AG04449 (cell line): Measurements from ENCODE around the gene NID2.

ENCODE experiments used
- CTCF ChIA-PET: fragments of 350-600 bp; formaldehyde crosslinking; extraction: SDS; loops from one replicate; lab custom pipeline; 2021; ENCODE audit warnings: antibody characterized with exemption; lab: Yijun Ruan, JAX
- POLR2A ChIA-PET: fragments of 400-600, 350-600 bp; formaldehyde crosslinking; extraction: SDS; loops from one replicate; lab custom pipeline; 2020; ENCODE audit warnings: antibody characterized with exemption, inconsistent platforms; lab: Yijun Ruan, JAX
- DNase-seq: peaks from one replicate; pipeline ENCODE4 v3.0.0-alpha.2; 2010; ENCODE audit warnings: low read depth, low spot score
- H3K4me3 ChIP-seq: 2 replicates; pipeline ENCODE4 v1.5.1; 2011; ENCODE audit warnings: low read depth, mild to moderate bottlenecking, control low read depth, low read length
- CTCF ChIP-seq: IDR thresholded peaks from one replicate; pipeline ENCODE4 v1.5.1; 2011; ENCODE audit warnings: mild to moderate bottlenecking, moderate library complexity, low read length, control low read depth, inconsistent platforms; ENCODE audit not compliant: insufficient read depth; ENCODE audit errors: missing control alignments

The NID2 gene

GRCh38 chr14:52049721-52050588 is 18.9 kb downstream of the NID2 start:
- POLR2A ChIA-PET = no interaction called here
- CTCF ChIA-PET = interaction anchor here (0.7 to 0.9 kb wide), 2 partner anchors 54 to 82 kb away, joined by 3 read pairs; no protein-coding TSS in a partner anchor
- DNase-seq = no peak

GRCh38 chr14:52049271-52049670 is 19.6 kb downstream of the NID2 start:
- H3K4me3 ChIP-seq = no peak overlapping the region
- ChIA-PET POLR2A (no interaction called here), CTCF (no interaction called here)
- no peak for TF ChIP-seq CTCF
- DNase-seq = no peak

More at GRCh38 chr14:52049721-52050588, 18.9 kb downstream of the NID2 start:
- no peak overlapping the region for H3K4me3 ChIP-seq
- no peak for TF ChIP-seq CTCF

GRCh38 chr14:52048641-52049204 is 20.1 kb downstream of the NID2 start:
- H3K4me3 ChIP-seq = no peak overlapping the region
- DNase-seq = no peak
- TF ChIP-seq CTCF = no peak
- POLR2A ChIA-PET = no interaction called here
- CTCF ChIA-PET = interaction anchor here (1.8 kb wide), 1 partner anchor 53 kb away, joined by 6 read pairs; no protein-coding TSS in a partner anchor

- ChIA-PET CTCF (interaction anchor here (1.2 to 1.8 kb wide), 3 partner anchors 14 to 52 kb away, joined by 3 to 6 read pairs (median 4); no protein-coding TSS in a partner anchor), POLR2A (no interaction called here)
- no peak for DNase-seq
- no peak overlapping the region for H3K4me3 ChIP-seq
- TF ChIP-seq CTCF = no peak
These were observed 20.7 kb downstream of the NID2 start for GRCh38 chr14:52048116-52048515.

- no peak for TF ChIP-seq CTCF
- no peak overlapping the region for H3K4me3 ChIP-seq
- POLR2A ChIA-PET = no interaction called here
- no peak for DNase-seq
- CTCF ChIA-PET = interaction anchor here (0.8 to 4.7 kb wide), 5 partner anchors 14 to 85 kb away, joined by 3 to 36 read pairs (median 3); no protein-coding TSS in a partner anchor
These were observed 22.4 kb downstream of the NID2 start for GRCh38 chr14:52046376-52046917.
